Neutrophil (primary cell): ENCODE results near the gene PARD3.

ENCODE experiments used
- H3K27ac ChIP-seq: fragments of 200-600 bp; sonication (generic); 2 replicates; pipeline ENCODE4 v1.5.1; 2016; ENCODE audit warnings: mild to moderate bottlenecking, moderate library complexity
- H3K27me3 ChIP-seq: fragments of 200-600 bp; sonication (generic); 2 replicates; pipeline ENCODE4 v1.6.0; 2016; ENCODE audit warnings: mild to moderate bottlenecking
- H3K36me3 ChIP-seq: fragments of 200-600 bp; sonication (generic); 2 replicates; pipeline ENCODE4 v1.5.1; 2017
- H3K4me1 ChIP-seq, 2 experiments: fragments of 200-600 bp in 1 of 2; sonication (generic) in 1 of 2; 1 replicate in 1 of 2; 2 replicates in 1 of 2; pipeline versions ENCODE4 v1.5.1 to v1.6.1; 2013 to 2016; ENCODE audit warnings: low read depth in 1 of 2, low read length in 1 of 2, mild to moderate bottlenecking in 1 of 2, moderate library complexity in 1 of 2; ENCODE audit not compliant: control insufficient read depth in 1 of 2, insufficient read depth in 1 of 2
- H3K4me3 ChIP-seq, 2 experiments: fragments of 200-600 bp in 1 of 2; sonication (generic) in 1 of 2; 1 replicate in 1 of 2; 2 replicates in 1 of 2; pipeline ENCODE4 v1.5.1; 2013 to 2016; ENCODE audit warnings: low read depth in 1 of 2, low read length in 1 of 2, mild to moderate bottlenecking in 1 of 2, moderate library complexity in 1 of 2
- H3K9me3 ChIP-seq: fragments of 200-600 bp; sonication (generic); 2 replicates; pipeline ENCODE4 v1.5.1; 2016
- CTCF ChIP-seq: fragments of 200-600 bp; sonication (generic); IDR thresholded peaks from 2 replicates; pipeline ENCODE4 v1.5.1; 2016; ENCODE audit warnings: antibody characterized with exemption

Gene PARD3

GRCh38 chr10:34809796-34810195, 5.3 kb downstream of the PARD3 start:
- Histone ChIP-seq H3K27ac (no peak overlapping the region), H3K4me1 (no peaks in the 10 kb centered on the region), H3K36me3 (no peaks in the 10 kb centered on the region), H3K27me3 (peaks cover 72% of the 10 kb centered on the region), H3K4me3 (no peak overlapping the region), H3K9me3 (no peaks in the 10 kb centered on the region)
- no peak for TF ChIP-seq CTCF

GRCh38 chr10:34808801-34809745, 6.0 kb downstream of the PARD3 start:
- Histone ChIP-seq H3K27me3 (peaks cover 65% of the 10 kb centered on the region), H3K4me1 (no peaks in the 10 kb centered on the region), H3K9me3 (no peaks in the 10 kb centered on the region), H3K36me3 (no peaks in the 10 kb centered on the region), H3K27ac (no peak overlapping the region), H3K4me3 (no peak overlapping the region)
- TF ChIP-seq CTCF: no peak

GRCh38 chr10:34808336-34808735, 6.8 kb downstream of the PARD3 start:
- H3K4me1 ChIP-seq: no peaks in the 10 kb centered on the region
- no peak overlapping the region for H3K27ac ChIP-seq
- no peak overlapping the region for H3K4me3 ChIP-seq
- peaks cover 57% of the 10 kb centered on the region for H3K27me3 ChIP-seq
- H3K36me3 ChIP-seq: no peaks in the 10 kb centered on the region
- H3K9me3 ChIP-seq: no peaks in the 10 kb centered on the region
- no peak for TF ChIP-seq CTCF

GRCh38 chr10:34804306-34804705, 10.8 kb downstream of the PARD3 start:
- no peaks in the 10 kb centered on the region for H3K4me1 ChIP-seq
- H3K9me3 ChIP-seq: no peaks in the 10 kb centered on the region
- H3K36me3 ChIP-seq: no peaks in the 10 kb centered on the region
- TF ChIP-seq CTCF: no peak
- no peak overlapping the region for H3K27ac ChIP-seq
- peaks cover 17% of the 10 kb centered on the region for H3K27me3 ChIP-seq
- H3K4me3 ChIP-seq: no peak overlapping the region

- H3K4me3 ChIP-seq: no peak overlapping the region
- TF ChIP-seq CTCF: no peak
- H3K27me3 ChIP-seq: peaks cover under 1% of the 10 kb centered on the region
- H3K36me3 ChIP-seq: no peaks in the 10 kb centered on the region
- H3K9me3 ChIP-seq: no peaks in the 10 kb centered on the region
- no peaks in the 10 kb centered on the region for H3K4me1 ChIP-seq
- no peak overlapping the region for H3K27ac ChIP-seq
Observed at GRCh38 chr10:34802692-34803091, 12.4 kb downstream of the PARD3 start.
